ENCODE measurements around the gene IVD.

IVD gene

DNA sequence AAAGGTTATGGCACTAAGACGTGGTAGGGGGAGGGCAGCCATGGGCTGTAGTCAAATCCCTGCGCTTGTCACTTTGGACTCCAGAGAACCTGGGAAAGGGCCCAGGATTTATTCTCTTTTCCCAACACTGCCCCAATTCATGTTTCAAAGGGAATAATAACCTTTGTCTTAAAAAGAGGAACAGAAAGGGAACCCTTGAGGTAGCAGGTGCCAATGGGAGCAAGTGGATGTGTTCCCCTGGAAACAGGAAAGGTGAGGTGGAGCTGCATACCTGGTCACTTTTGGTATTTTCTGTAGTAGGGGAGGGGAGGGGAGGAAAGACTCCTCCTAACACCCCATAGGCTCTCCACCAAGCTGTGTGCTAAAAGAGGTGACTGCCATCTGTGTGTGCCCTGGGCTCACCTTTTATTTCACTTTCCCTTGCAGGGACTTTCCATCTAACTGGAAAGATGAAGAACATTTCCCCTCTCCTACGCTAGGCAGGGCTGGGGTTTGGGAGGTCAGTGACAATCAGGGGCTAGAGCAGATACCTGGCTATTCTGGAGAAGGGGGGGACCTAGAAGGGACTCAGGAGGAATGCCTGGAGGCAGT is 59.1 kb downstream of the IVD start:
- ChIA-PET CTCF (interaction anchor here (0.6 kb wide), 1 partner anchor 50 kb away, joined by 5 read pairs; no protein-coding TSS in a partner anchor), POLR2A (ENCODE audit: low non-redundant PET) (no interaction called here)
- no peak for DNase-seq (ENCODE audit: low spot score)
- TF ChIP-seq, protein P1, sequence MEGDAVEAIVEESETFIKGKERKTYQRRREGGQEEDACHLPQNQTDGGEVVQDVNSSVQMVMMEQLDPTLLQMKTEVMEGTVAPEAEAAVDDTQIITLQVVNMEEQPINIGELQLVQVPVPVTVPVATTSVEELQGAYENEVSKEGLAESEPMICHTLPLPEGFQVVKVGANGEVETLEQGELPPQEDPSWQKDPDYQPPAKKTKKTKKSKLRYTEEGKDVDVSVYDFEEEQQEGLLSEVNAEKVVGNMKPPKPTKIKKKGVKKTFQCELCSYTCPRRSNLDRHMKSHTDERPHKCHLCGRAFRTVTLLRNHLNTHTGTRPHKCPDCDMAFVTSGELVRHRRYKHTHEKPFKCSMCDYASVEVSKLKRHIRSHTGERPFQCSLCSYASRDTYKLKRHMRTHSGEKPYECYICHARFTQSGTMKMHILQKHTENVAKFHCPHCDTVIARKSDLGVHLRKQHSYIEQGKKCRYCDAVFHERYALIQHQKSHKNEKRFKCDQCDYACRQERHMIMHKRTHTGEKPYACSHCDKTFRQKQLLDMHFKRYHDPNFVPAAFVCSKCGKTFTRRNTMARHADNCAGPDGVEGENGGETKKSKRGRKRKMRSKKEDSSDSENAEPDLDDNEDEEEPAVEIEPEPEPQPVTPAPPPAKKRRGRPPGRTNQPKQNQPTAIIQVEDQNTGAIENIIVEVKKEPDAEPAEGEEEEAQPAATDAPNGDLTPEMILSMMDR (conservative IDR thresholded peaks at IDR 0.05; ENCODE audit: low read depth), result no peak
- peak overlapping the region; percentile 4; the same call in 1 of the 2 replicates for H3K27ac ChIP-seq

DNA sequence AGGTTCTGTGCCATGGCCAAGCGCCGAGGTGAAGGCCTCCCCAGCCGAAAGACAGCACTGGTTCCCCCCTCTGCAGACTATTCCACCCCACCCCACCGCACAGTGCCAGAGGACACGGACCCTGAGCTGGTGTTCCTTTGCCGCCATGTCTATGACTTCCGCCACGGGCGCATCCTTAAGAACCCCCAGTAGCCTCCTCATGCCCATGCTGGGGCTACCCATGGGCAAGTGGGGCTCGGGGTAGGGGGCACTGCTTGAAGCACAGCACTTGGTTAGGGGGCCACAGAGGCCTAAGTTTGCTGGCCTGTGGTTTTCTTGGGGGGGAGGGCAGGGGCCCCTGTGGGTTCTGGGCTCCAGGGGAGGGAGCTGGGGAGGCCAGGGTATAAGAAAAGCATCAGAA is 60.3 kb downstream of the IVD start:
- CTCF ChIA-PET, result no interaction called here
- POLR2A ChIA-PET (ENCODE audit: low non-redundant PET), result no interaction called here
- no peak for DNase-seq (ENCODE audit: low spot score)
- peak overlapping the region; percentile 39 for H3K27ac ChIP-seq
- TF ChIP-seq, protein P1 (conservative IDR thresholded peaks at IDR 0.05; ENCODE audit: low read depth), result no peak

DNA sequence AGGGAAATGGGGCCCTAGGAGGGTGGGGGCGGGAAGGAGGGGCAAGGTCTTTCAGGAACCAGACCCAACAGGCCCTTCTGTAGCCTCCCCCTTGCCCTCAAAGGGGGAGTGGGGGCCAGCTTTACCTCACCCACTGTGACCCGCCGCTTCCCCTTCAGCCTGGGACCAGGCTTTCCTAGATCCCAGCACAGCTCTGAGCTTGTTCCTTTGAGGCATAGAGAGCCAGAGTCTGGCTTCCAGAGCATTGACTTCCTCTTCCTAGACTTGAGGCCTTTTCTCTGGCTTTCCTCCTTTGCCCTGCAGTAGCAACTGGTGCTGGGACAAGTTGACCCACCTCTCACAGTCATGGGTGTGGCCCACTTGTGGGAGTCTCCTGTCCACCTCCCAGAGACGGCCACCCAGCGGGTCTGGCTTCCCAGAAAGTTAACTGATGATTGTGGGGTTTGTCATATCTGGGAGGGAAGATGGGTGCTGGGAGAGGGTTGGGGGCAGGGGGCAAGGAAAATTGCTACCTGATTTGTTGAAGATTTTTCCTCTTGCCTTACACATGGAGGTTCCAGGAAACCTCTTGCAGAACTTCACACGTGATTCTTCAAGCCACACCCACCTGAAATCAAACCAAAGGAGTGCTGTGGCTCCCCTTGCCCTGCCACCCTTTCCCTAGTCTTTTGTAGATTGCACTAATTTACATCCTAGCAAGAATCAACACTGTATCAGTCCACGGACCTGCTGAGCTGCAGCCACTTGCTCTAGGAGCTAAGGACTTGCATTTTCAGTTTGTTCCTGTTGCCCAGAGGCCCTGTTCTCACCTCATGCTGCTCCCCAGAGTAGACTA is 61.0 kb downstream of the IVD start:
- TF ChIP-seq, protein P1 (conservative IDR thresholded peaks at IDR 0.05; ENCODE audit: low read depth), result no peak

DNA sequence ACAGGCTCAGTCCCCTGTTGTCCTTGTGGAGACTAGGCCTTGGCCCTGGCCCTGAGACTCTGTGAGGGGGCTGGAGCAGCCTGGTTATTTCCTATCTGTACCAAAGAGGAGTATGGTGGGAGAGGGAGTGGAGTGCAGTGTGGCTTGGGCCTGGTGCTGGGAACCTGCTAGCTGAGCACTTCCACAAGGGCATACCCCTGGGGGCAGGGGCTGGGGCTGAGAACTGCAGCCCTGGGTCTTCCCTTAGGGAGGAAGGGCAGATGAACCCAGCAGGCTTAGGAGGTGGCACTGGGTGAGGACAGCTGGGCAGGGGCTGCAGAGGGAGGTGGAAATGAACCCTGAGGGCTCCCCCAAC is 61.6 kb downstream of the IVD start:
- no peak for DNase-seq (ENCODE audit: low spot score)
- H3K27ac ChIP-seq, result peak overlapping the region; percentile 39
- ChIA-PET POLR2A (ENCODE audit: low non-redundant PET) (no interaction called here), CTCF (interaction anchor here (0.6 to 0.9 kb wide), 2 partner anchors 10 to 188 kb away, joined by 3 read pairs; no protein-coding TSS in a partner anchor)
- TF ChIP-seq, protein P1 (conservative IDR thresholded peaks at IDR 0.05; ENCODE audit: low read depth), result no peak

More for the DNA sequence above, 61.0 kb downstream of the IVD start:
- H3K27ac ChIP-seq, result peak overlapping the region; percentile 39
- CTCF ChIA-PET, result interaction anchor here (0.6 to 0.9 kb wide), 2 partner anchors 11 to 188 kb away, joined by 3 read pairs; no protein-coding TSS in a partner anchor
- POLR2A ChIA-PET (ENCODE audit: low non-redundant PET), result no interaction called here
- no peak for DNase-seq (ENCODE audit: low spot score)

DNA sequence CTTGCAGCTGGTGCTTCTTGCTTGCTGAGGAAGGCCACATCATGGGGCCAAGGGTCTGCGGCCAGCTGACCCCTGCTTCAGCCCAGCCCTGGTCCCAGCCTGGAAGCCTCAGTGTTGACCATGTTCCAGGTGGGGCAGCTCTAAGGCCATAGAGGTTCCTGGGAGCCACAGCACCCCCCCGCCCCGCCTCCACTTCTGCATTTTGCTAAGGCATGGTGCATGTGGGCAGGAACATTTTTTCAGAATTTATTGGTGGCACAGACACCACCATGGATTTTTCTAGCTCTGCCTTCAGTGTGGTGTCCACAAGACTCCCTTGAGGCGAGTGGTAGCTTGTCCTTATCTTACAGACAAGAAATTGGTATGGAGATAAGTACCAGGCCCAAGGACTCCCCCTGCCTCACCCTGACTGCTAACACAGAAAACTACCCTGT is 63.3 kb downstream of the IVD start:
- DNase-seq (ENCODE audit: low spot score), result no peak
- CTCF ChIA-PET, result interaction anchor here (0.5 to 1.0 kb wide), 2 partner anchors 9 to 524 kb away, joined by 3 to 4 read pairs; no protein-coding TSS in a partner anchor
- POLR2A ChIA-PET (ENCODE audit: low non-redundant PET), result no interaction called here
- peak overlapping the region; percentile 79 for H3K27ac ChIP-seq
- TF ChIP-seq, protein P1 (conservative IDR thresholded peaks at IDR 0.05; ENCODE audit: low read depth), result no peak

DNA sequence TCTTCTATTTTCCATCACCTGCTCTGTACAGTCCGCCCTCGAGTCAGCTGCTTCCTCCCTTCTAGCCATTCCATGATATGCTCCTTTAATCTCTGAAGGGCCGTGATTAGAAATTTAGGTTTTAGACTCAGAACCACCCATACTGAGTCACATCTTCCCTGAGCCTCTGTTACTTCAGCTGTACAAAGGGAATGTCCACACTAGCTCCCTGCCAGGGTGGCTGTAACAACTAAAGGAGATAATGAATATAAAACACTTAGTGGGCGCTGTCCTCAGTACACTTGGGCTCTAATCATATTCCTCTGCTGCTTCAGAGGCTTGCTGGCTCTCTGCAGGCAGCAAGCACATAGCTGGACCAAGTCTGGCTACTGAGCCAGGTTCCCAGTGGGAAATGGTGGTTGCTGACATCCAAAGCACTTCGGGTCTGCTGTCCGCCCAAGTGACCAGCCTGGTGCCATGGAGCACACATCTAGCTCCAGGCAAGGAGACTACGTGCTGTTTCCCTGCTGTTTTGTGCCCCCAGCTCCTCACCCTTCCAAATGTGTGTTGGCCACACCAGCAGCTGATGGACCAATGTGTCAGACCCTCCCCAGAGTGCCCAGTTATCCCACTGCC is 64.3 kb downstream of the IVD start:
- TF ChIP-seq, protein P1 (conservative IDR thresholded peaks at IDR 0.05; ENCODE audit: low read depth), result no peak
- H3K27ac ChIP-seq, result peak overlapping the region; percentile 79
- no peak for DNase-seq (ENCODE audit: low spot score)
- ChIA-PET POLR2A (ENCODE audit: low non-redundant PET) (interaction anchor here (0.5 to 0.8 kb wide), 3 partner anchors 15 to 42 kb away, joined by 6 to 7 read pairs (median 6); no protein-coding TSS in a partner anchor), CTCF (interaction anchor here (0.7 to 0.8 kb wide), 2 partner anchors 15 to 29 kb away, joined by 4 read pairs; no protein-coding TSS in a partner anchor)
